ENCODE measurements around the gene MOV10.

Gene MOV10

GRCh38 chr1:112700290-112701226 is 26.1 kb downstream of the MOV10 start:
- peak in 5 of 6 experiments; percentile 26 to 51 (median 42) for DNase-seq

GRCh38 chr1:112701227-112702066 is 27.0 kb downstream of the MOV10 start:
- no peak for DNase-seq

- no peak for DNase-seq
Measured at GRCh38 chr1:112702067-112702395, 27.6 kb downstream of the MOV10 start.

GRCh38 chr1:112702420-112703261 is 28.2 kb downstream of the MOV10 start:
- DNase-seq = no peak

GRCh38 chr1:112703706-112704105 is 29.2 kb downstream of the MOV10 start:
- no peak for DNase-seq

GRCh38 chr1:112704391-112704933 is 30.0 kb downstream of the MOV10 start:
- DNase-seq = no peak

- DNase-seq = peak in 5 of 6 experiments; percentile 10 to 58 (median 31)
Measured at GRCh38 chr1:112704934-112705627, 30.6 kb downstream of the MOV10 start.

GRCh38 chr1:112706505-112707220 is 32.2 kb downstream of the MOV10 start, which contains the start of gene RHOC:
Gene RHOC (minus strand): TSS chr1:112707127. CDS start chr1:112703799, 3,328 bp downstream.
- DNase-seq = peak in 3 of 6 experiments; percentile 20 to 42 (median 33)

GRCh38 chr1:112707221-112708001 is 33.0 kb downstream of the MOV10 start:
- peak in 5 of 6 experiments; percentile 27 to 42 (median 41) for DNase-seq

- no peak for DNase-seq
Measured at GRCh38 chr1:112708002-112708448, 33.6 kb downstream of the MOV10 start.

GRCh38 chr1:112708489-112708888 is 34.0 kb downstream of the MOV10 start:
- DNase-seq = no peak

GRCh38 chr1:112710159-112710558 is 35.7 kb downstream of the MOV10 start:
- no peak for DNase-seq

GRCh38 chr1:112710586-112710985 is 36.1 kb downstream of the MOV10 start:
- no peak for DNase-seq

GRCh38 chr1:112711041-112711440 is 36.6 kb downstream of the MOV10 start:
- DNase-seq = no peak

- DNase-seq = no peak
Measured at GRCh38 chr1:112711670-112712069, 37.2 kb downstream of the MOV10 start.

- DNase-seq = no peak
Measured at GRCh38 chr1:112712191-112712590, 37.7 kb downstream of the MOV10 start.

- no peak for DNase-seq
Measured at GRCh38 chr1:112712701-112713128, 38.3 kb downstream of the MOV10 start.

- DNase-seq = no peak
Measured at GRCh38 chr1:112713466-112714312, 39.2 kb downstream of the MOV10 start.

Measured in stimulated activated naive CD4-positive, alpha-beta T cell (primary cell).